H1 (cell line): ENCODE results near the gene SRPX. TPM values are rescaled to one million over a fixed set of nuclear protein-coding genes. Genes with fewer than 3 reads are reported as not detected.

Source experiments
- CTCF ChIA-PET: fragments of 300-600 bp; sonication (Branson Sonifier 250); formaldehyde crosslinking; loops from one replicate; lab custom pipeline; 2021; ENCODE audit not compliant: partially characterized antibody; lab: Charles Lee
- POLR2A ChIA-PET: fragments of 300-600 bp; sonication (Branson Sonifier 250); formaldehyde crosslinking; loops from one replicate; lab custom pipeline; 2021; ENCODE audit warnings: inconsistent platforms; ENCODE audit not compliant: partially characterized antibody; lab: Charles Lee
- DNase-seq, 2 experiments: peaks; one replicate each; pipeline versions ENCODE4 v3.0.0 to v3.0.0-alpha.2; 2010 to 2022; ENCODE audit warnings: low spot score in 2 of 2, low read depth in 1 of 2, mixed read lengths in 1 of 2
- FAIRE-seq: peaks from 2 replicates; lab custom pipeline; 2011; peaks lifted over from hg19 to GRCh38; lab: Jason Lieb, UNC
- H2AFZ ChIP-seq: 2 replicates; pipeline ENCODE4 v1.8.1; 2012; ENCODE audit warnings: low read length, inconsistent platforms
- H2AK5ac ChIP-seq: 2 replicates; pipeline ENCODE4 v1.6.1; 2013; ENCODE audit warnings: low read depth, low read length
- H2BK120ac ChIP-seq: replicated peaks from 2 replicates; pipeline ENCODE3; 2013; ENCODE audit warnings: low read depth, low read length, inconsistent platforms
- H2BK12ac ChIP-seq: 2 replicates; pipeline ENCODE4 v1.6.1; 2013; ENCODE audit warnings: low read depth, low read length
- H2BK15ac ChIP-seq: 2 replicates; pipeline ENCODE4 v1.6.1; 2013; ENCODE audit warnings: low read length
- H2BK20ac ChIP-seq: 2 replicates; pipeline ENCODE4 v1.6.1; 2013; ENCODE audit warnings: low read length
- H2BK5ac ChIP-seq: 2 replicates; pipeline ENCODE4 v1.6.1; 2013; ENCODE audit warnings: low read depth, low read length
- H3K14ac ChIP-seq: 2 replicates; pipeline ENCODE4 v1.6.1; 2013; ENCODE audit warnings: inconsistent platforms; ENCODE audit not compliant: insufficient read length
- H3K18ac ChIP-seq: 2 replicates; pipeline ENCODE4 v1.6.1; 2013; ENCODE audit warnings: low read length; ENCODE audit errors: extremely low read depth
- H3K23ac ChIP-seq: 2 replicates; pipeline ENCODE4 v1.6.1; 2013; ENCODE audit warnings: inconsistent platforms; ENCODE audit not compliant: insufficient read length
- H3K23me2 ChIP-seq: 2 replicates; pipeline ENCODE4 v1.6.1; 2013; ENCODE audit warnings: low read depth, low read length
- H3K27ac ChIP-seq: 2 replicates; pipeline ENCODE4 v1.6.1; 2011; ENCODE audit warnings: low read depth, low read length, inconsistent platforms
- H3K27me3 ChIP-seq, 4 experiments: replicated peaks in 1 of 4; 1 replicate in 1 of 4; 2 replicates in 3 of 4; pipeline versions ENCODE4 v1.6.1 to v1.8.1; 2011 to 2013; ENCODE audit warnings: low read length in 3 of 4, mild to moderate bottlenecking in 3 of 4, inconsistent platforms in 2 of 4, mixed read lengths in 2 of 4, moderate library complexity in 1 of 4; ENCODE audit not compliant: control insufficient read depth in 3 of 4, insufficient read depth in 3 of 4; ENCODE audit errors: extremely low read depth in 1 of 4
- H3K36me3 ChIP-seq, 4 experiments: 2 replicates each; pipeline versions ENCODE4 v1.6.1 to v1.8.1; 2011 to 2013; ENCODE audit warnings: mild to moderate bottlenecking in 4 of 4, low read length in 3 of 4, moderate library complexity in 2 of 4, control low read depth in 1 of 4, inconsistent platforms in 1 of 4; ENCODE audit not compliant: insufficient read depth in 4 of 4, control insufficient read depth in 2 of 4
- H3K4ac ChIP-seq: replicated peaks from 2 replicates; pipeline ENCODE3; 2013; ENCODE audit warnings: low read length, low read depth, mixed read lengths, inconsistent platforms; ENCODE audit not compliant: insufficient read length
- H3K4me1 ChIP-seq, 4 experiments: replicated peaks in 1 of 4; 1 replicate in 1 of 4; 2 replicates in 3 of 4; pipeline versions ENCODE4 v1.6.1 to v1.8.1; 2011 to 2013; ENCODE audit warnings: low read length in 3 of 4, inconsistent platforms in 2 of 4, mixed read lengths in 1 of 4; ENCODE audit not compliant: insufficient read depth in 4 of 4, control insufficient read depth in 3 of 4
- H3K4me2 ChIP-seq, 2 experiments: 2 replicates each; pipeline versions ENCODE4 v1.6.1 to v1.8.1; 2011 to 2013; ENCODE audit warnings: low read depth in 2 of 2, low read length in 2 of 2, control low read depth in 1 of 2, inconsistent platforms in 1 of 2, mild to moderate bottlenecking in 1 of 2; ENCODE audit not compliant: insufficient read depth in 1 of 2
- H3K4me3 ChIP-seq, 4 experiments: fragments of 200-600, 300-600 bp in 1 of 4; sonication (generic), shearing (Covaris generic), sonication (Bioruptor Twin) in 1 of 4; 2 replicates each; pipeline versions ENCODE4 v1.5.1 to v1.8.1; 2011 to 2016; ENCODE audit warnings: low read length in 4 of 4, low read depth in 3 of 4, control low read depth in 2 of 4, inconsistent platforms in 2 of 4, mild to moderate bottlenecking in 2 of 4, mixed read lengths in 1 of 4, moderate library complexity in 1 of 4; ENCODE audit not compliant: insufficient read depth in 2 of 4; ENCODE audit errors: extremely low read depth in 1 of 4
- H3K56ac ChIP-seq: replicated peaks from 2 replicates; pipeline ENCODE3; 2013; ENCODE audit warnings: low read depth, mild to moderate bottlenecking, mixed read lengths, low read length, inconsistent platforms; ENCODE audit not compliant: insufficient read length
- H3K79me1 ChIP-seq: 2 replicates; pipeline ENCODE4 v1.6.1; 2013; ENCODE audit warnings: low read depth, low read length, control low read depth
- H3K79me2 ChIP-seq, 2 experiments: 2 replicates each; pipeline versions ENCODE4 v1.6.1 to v1.8.1; 2012 to 2013; ENCODE audit warnings: low read length in 2 of 2, mild to moderate bottlenecking in 2 of 2, inconsistent platforms in 1 of 2; ENCODE audit not compliant: insufficient read depth in 2 of 2, control insufficient read depth in 1 of 2
- H3K9ac ChIP-seq, 4 experiments: replicated peaks in 1 of 4; 1 replicate in 1 of 4; 2 replicates in 3 of 4; pipeline versions ENCODE4 v1.6.1 to v1.8.1; 2011 to 2013; ENCODE audit warnings: low read depth in 3 of 4, low read length in 3 of 4, control low read depth in 2 of 4, mild to moderate bottlenecking in 2 of 4, moderate library complexity in 2 of 4, inconsistent platforms in 1 of 4; ENCODE audit errors: extremely low read depth in 1 of 4
- H3K9me3 ChIP-seq, 2 experiments: 2 replicates each; pipeline versions ENCODE4 v1.6.1 to v1.8.1; 2012 to 2013; ENCODE audit warnings: mild to moderate bottlenecking in 2 of 2, moderate library complexity in 2 of 2, control low read depth in 1 of 2, inconsistent platforms in 1 of 2, low read depth in 1 of 2, low read length in 1 of 2, mixed read lengths in 1 of 2; ENCODE audit not compliant: insufficient read depth in 2 of 2
- H4K20me1 ChIP-seq, 2 experiments: replicated peaks in 1 of 2; 2 replicates each; pipeline versions ENCODE3 to v1.8.1; 2011 to 2013; ENCODE audit warnings: inconsistent platforms in 2 of 2, low read length in 2 of 2, mild to moderate bottlenecking in 1 of 2; ENCODE audit not compliant: insufficient read depth in 2 of 2, control insufficient read depth in 1 of 2
- H4K5ac ChIP-seq: 2 replicates; pipeline ENCODE4 v1.6.1; 2013; ENCODE audit warnings: low read length, low read depth, mixed read lengths, inconsistent platforms; ENCODE audit not compliant: insufficient read length
- H4K8ac ChIP-seq: 2 replicates; pipeline ENCODE4 v1.8.0; 2013; ENCODE audit warnings: mild to moderate bottlenecking, moderate library complexity, low read length, inconsistent platforms; ENCODE audit not compliant: insufficient read depth; ENCODE audit errors: extremely low read depth
- H4K91ac ChIP-seq: replicated peaks from 2 replicates; pipeline ENCODE3; 2013; ENCODE audit warnings: low read length, mixed read lengths, inconsistent platforms; ENCODE audit not compliant: insufficient read length
- BRCA1 ChIP-seq: IDR thresholded peaks from 2 replicates; pipeline ENCODE4 v1.6.1; 2012; ENCODE audit warnings: low read depth, low read length, improper control_type of control experiment
- CBX8 ChIP-seq: fragments of 300-800, 300-1000 bp; sonication (generic); IDR thresholded peaks from 2 replicates; pipeline ENCODE4 v1.7.1; 2016; ENCODE audit warnings: low read depth, low read length, borderline replicate concordance
- CEBPB ChIP-seq: IDR thresholded peaks from 2 replicates; pipeline ENCODE4 v1.6.1; 2012; ENCODE audit warnings: low read depth, low read length
- EGR1 ChIP-seq: IDR thresholded peaks from 2 replicates; pipeline ENCODE4 v1.6.1; 2011; ENCODE audit warnings: low read depth, low read length, borderline replicate concordance
- EZH2 ChIP-seq: fragments of 200-600 bp; sonication (generic); IDR thresholded peaks from 2 replicates; pipeline ENCODE4 v1.7.1; 2012; ENCODE audit warnings: low read depth, mild to moderate bottlenecking, moderate library complexity, low read length, inconsistent platforms; ENCODE audit not compliant: severe bottlenecking
- KDM5A ChIP-seq: fragments of 200-600 bp; IDR thresholded peaks from 2 replicates; pipeline ENCODE4 v1.7.1; 2012; ENCODE audit warnings: mild to moderate bottlenecking, low read length, inconsistent platforms, mixed read lengths
- RFX5 ChIP-seq: IDR thresholded peaks from 2 replicates; pipeline ENCODE4 v1.6.1; 2011; ENCODE audit warnings: low read depth, low read length, improper control_type of control experiment, borderline replicate concordance
- RNF2 ChIP-seq: fragments of 200-900, 300-1000 bp; sonication (generic); IDR thresholded peaks from 2 replicates; pipeline ENCODE4 v1.7.1; 2016; ENCODE audit warnings: borderline replicate concordance, low read depth, mild to moderate bottlenecking, antibody characterized with exemption, low read length; ENCODE audit not compliant: poor library complexity, severe bottlenecking; ENCODE audit errors: missing control alignments
- SP1 ChIP-seq: IDR thresholded peaks from 2 replicates; pipeline ENCODE4 v1.6.1; 2011; ENCODE audit warnings: low read depth, low read length
- SRF ChIP-seq: IDR thresholded peaks from 2 replicates; pipeline ENCODE4 v1.6.1; 2011; ENCODE audit warnings: mild to moderate bottlenecking, low read depth, low read length, moderate library complexity
- TBP ChIP-seq: IDR thresholded peaks from 2 replicates; pipeline ENCODE4 v1.6.1; 2011; ENCODE audit warnings: low read depth, low read length, improper control_type of control experiment
- TCF12 ChIP-seq: IDR thresholded peaks from 2 replicates; pipeline ENCODE4 v1.6.1; 2011; ENCODE audit warnings: low read depth, mild to moderate bottlenecking, low read length
- WGBS, 2 experiments: shearing (Covaris generic) in 1 of 2; methylation state at CpG; one replicate each; pipeline versions ENCODE4 v1.1.6 to v1.1.7; 2013 to 2015; ENCODE audit warnings: low lambda C conversion rate in 2 of 2, mixed read lengths in 2 of 2, inconsistent platforms in 1 of 2, low coverage in 1 of 2, missing lambda C conversion rate in 1 of 2; ENCODE audit not compliant: insufficient replicate concordance in 2 of 2, insufficient coverage in 1 of 2, insufficient read length in 1 of 2; ENCODE audit errors: extremely low coverage in 1 of 2, missing lambda C conversion rate in 1 of 2; 5-methylcytosine and 5-hydroxymethylcytosine counted together
- polyA plus RNA-seq, 7 experiments: library from polyadenylated mRNA; depleted of rRNA in 3 of 7; stranded (reverse) in 5 of 7; unstranded in 2 of 7; fragments of >200 nt in 5 of 7; fragments of 200-250 nt in 2 of 7; gene quantifications; 1 replicate in 5 of 7; 2 replicates in 1 of 7; 4 replicates in 1 of 7; pipeline versions ENCODE4 v1.2.1 to v1.2.3, GENCODE V29; 2011 to 2013; ENCODE audit warnings: missing spikeins in 2 of 7, mixed read lengths in 2 of 7
- total RNA-seq: library from RNA; stranded (reverse); fragmentation: NEBNext Ultra II Directional; extraction: Animal tissue kit (Norgen Biotek cat#: 25700); gene quantifications from 2 replicates; pipeline ENCODE4 v1.2.1, GENCODE V29; 2021
- TF ChIP-seq, protein P1 (sequence below): IDR thresholded peaks from 2 replicates; pipeline ENCODE4 v1.6.1; 2012; ENCODE audit warnings: low read length, inconsistent platforms

Gene SRPX
- total and polyA plus RNA-seq, 2 of the 8 experiments (the other 6 are each of a cell fraction or from before 2014, with no cell fraction given) = 7.6 to 10.4 TPM

- Histone ChIP-seq H2BK120ac (no peak overlapping the region), H2AK5ac (no peak overlapping the region), H3K23me2 (no peaks in the 10 kb centered on the region), H2BK20ac (no peak overlapping the region), H3K79me1 (no peaks in the 10 kb centered on the region), H3K4me3 (no peak overlapping the region), H3K9ac (no peak overlapping the region), H3K27me3 (no peaks in the 10 kb centered on the region), H3K4me2 (no peak overlapping the region), H2BK5ac (no peak overlapping the region), H3K9me3 (no peaks in the 10 kb centered on the region), H4K8ac (no peak overlapping the region), H3K18ac (no peak overlapping the region), H4K5ac (no peak overlapping the region), H3K27ac (no peak overlapping the region), H4K20me1 (no peaks in the 10 kb centered on the region), H3K4me1 (no peaks in the 10 kb centered on the region), H2BK12ac (no peak overlapping the region), H2AFZ (no peak overlapping the region), H3K14ac (no peak overlapping the region), H3K79me2 (no peaks in the 10 kb centered on the region), H3K4ac (no peak overlapping the region), H3K23ac (no peak overlapping the region), H3K36me3 (no peaks in the 10 kb centered on the region), H2BK15ac (no peak overlapping the region), H4K91ac (no peak overlapping the region), H3K56ac (no peak overlapping the region)
- POLR2A ChIA-PET = no interaction called here
- CTCF ChIA-PET = no interaction called here
- DNase-seq (no peak), FAIRE-seq (no peak)
- WGBS, 2 experiments = 96% methylated on average over 6 of the region's 6 CpGs; no CpG with 5 or more reads in 1 of the 2 experiments
- TF ChIP-seq EGR1 (no peak), BRCA1 (no peak), SP1 (no peak), CEBPB (no peak), RNF2 (no peak), SRF (no peak), TCF12 (no peak), CBX8 (no peak), TBP (no peak), KDM5A (no peak), EZH2 (no peak), RFX5 (no peak)
- TF ChIP-seq, protein P1, sequence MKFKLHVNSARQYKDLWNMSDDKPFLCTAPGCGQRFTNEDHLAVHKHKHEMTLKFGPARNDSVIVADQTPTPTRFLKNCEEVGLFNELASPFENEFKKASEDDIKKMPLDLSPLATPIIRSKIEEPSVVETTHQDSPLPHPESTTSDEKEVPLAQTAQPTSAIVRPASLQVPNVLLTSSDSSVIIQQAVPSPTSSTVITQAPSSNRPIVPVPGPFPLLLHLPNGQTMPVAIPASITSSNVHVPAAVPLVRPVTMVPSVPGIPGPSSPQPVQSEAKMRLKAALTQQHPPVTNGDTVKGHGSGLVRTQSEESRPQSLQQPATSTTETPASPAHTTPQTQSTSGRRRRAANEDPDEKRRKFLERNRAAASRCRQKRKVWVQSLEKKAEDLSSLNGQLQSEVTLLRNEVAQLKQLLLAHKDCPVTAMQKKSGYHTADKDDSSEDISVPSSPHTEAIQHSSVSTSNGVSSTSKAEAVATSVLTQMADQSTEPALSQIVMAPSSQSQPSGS = no peak
Observed at GRCh38 chrX:38108364-38108763, 112.3 kb downstream of the SRPX start.
